GM19463 (cell line): Measurements from ENCODE around the gene RAP1GDS1.
A peak's percentile ranks its signal among the peaks of the same experiment; 100 is the strongest.
"Not testable (repeated sequence)": the region's sequence is repeated elsewhere in the genome, so short reads cannot be mapped to it uniquely, and the experiment has no call there.

ENCODE experiments used
- ATAC-seq: cut with Tn5 transposase; IDR thresholded peaks from one replicate; pipeline ENCODE4 v1.9.1; 2021; ENCODE audit warnings: mild to moderate bottlenecking, moderate library complexity; ENCODE audit not compliant: unreplicated experiment

The RAP1GDS1 gene

GRCh38 chr4:98345838-98346237 lies 84.7 kb downstream of the RAP1GDS1 start:
- no peak for ATAC-seq

GRCh38 chr4:98352396-98352795 lies 91.2 kb downstream of the RAP1GDS1 start:
- no peak for ATAC-seq

- ATAC-seq, result no peak
Observed at GRCh38 chr4:98352940-98353339, 91.8 kb downstream of the RAP1GDS1 start.

GRCh38 chr4:98358630-98359248 lies 97.6 kb downstream of the RAP1GDS1 start:
- no peak for ATAC-seq

GRCh38 chr4:98359646-98360045 lies 98.5 kb downstream of the RAP1GDS1 start:
- ATAC-seq, result no peak

GRCh38 chr4:98363431-98363830 lies 102.2 kb downstream of the RAP1GDS1 start:
- no peak for ATAC-seq

- not testable (repeated sequence) for ATAC-seq
Observed at GRCh38 chr4:98366275-98366674, 105.1 kb downstream of the RAP1GDS1 start.

- ATAC-seq, result not testable (repeated sequence)
Observed at GRCh38 chr4:98368000-98368399, 106.8 kb downstream of the RAP1GDS1 start.

GRCh38 chr4:98369322-98369721 lies 108.1 kb downstream of the RAP1GDS1 start:
- no peak for ATAC-seq

GRCh38 chr4:98374643-98375042 lies 113.5 kb downstream of the RAP1GDS1 start:
- no peak for ATAC-seq

- ATAC-seq, result no peak
Observed at GRCh38 chr4:98377559-98377958, 116.4 kb downstream of the RAP1GDS1 start.

GRCh38 chr4:98381306-98381705 lies 120.1 kb downstream of the RAP1GDS1 start:
- ATAC-seq, result no peak

GRCh38 chr4:98383431-98384106 lies 122.4 kb downstream of the RAP1GDS1 start:
- ATAC-seq, result peak; percentile 69

- ATAC-seq, result no peak
Observed at GRCh38 chr4:98385831-98386230, 124.6 kb downstream of the RAP1GDS1 start.

GRCh38 chr4:98387345-98388026 lies 126.3 kb downstream of the RAP1GDS1 start:
- no peak for ATAC-seq

- no peak for ATAC-seq
Observed at GRCh38 chr4:98394134-98394533, 132.9 kb downstream of the RAP1GDS1 start.

GRCh38 chr4:98399915-98400314 lies 138.7 kb downstream of the RAP1GDS1 start:
- no peak for ATAC-seq

- ATAC-seq, result peak; percentile 55
Observed at GRCh38 chr4:98406819-98407218, 145.6 kb downstream of the RAP1GDS1 start.

- no peak for ATAC-seq
Observed at GRCh38 chr4:98411731-98412130, 150.5 kb downstream of the RAP1GDS1 start.

- ATAC-seq, result no peak
Observed at GRCh38 chr4:98416844-98417243, 155.7 kb downstream of the RAP1GDS1 start.

- not testable (repeated sequence) for ATAC-seq
Observed at GRCh38 chr4:98420151-98420550, 159.0 kb downstream of the RAP1GDS1 start.

- no peak for ATAC-seq
Observed at GRCh38 chr4:98421111-98421510, 159.9 kb downstream of the RAP1GDS1 start.
